RPMI8226 (cell line): ENCODE data around the gene PPP1CB.
A peak's percentile ranks its signal among the peaks of the same experiment; 100 is the strongest.

Experiments
- DNase-seq: peaks from one replicate; pipeline ENCODE4 v3.0.0-alpha.2; 2015

Gene PPP1CB

DNA sequence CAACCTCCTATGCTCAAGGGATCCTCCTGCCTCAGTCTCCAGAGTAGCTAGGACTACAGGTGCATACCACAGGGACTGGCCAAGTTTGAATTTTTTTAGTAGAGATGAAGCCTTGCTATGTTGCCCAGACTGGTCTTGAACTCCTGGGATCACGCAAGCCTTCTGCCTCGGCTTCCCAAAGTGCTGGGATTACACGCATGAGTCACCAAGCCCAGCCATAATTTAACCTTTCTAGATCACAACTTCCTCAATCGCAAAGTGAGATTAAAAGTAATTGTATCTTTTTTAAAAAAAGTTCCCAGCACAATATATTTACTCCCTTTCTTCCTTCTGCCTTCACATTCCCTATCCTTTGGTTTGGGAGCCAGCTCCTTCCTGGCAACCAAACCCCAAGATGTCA is 5.8 kb upstream of the PPP1CB start:
- no peak for DNase-seq

DNA sequence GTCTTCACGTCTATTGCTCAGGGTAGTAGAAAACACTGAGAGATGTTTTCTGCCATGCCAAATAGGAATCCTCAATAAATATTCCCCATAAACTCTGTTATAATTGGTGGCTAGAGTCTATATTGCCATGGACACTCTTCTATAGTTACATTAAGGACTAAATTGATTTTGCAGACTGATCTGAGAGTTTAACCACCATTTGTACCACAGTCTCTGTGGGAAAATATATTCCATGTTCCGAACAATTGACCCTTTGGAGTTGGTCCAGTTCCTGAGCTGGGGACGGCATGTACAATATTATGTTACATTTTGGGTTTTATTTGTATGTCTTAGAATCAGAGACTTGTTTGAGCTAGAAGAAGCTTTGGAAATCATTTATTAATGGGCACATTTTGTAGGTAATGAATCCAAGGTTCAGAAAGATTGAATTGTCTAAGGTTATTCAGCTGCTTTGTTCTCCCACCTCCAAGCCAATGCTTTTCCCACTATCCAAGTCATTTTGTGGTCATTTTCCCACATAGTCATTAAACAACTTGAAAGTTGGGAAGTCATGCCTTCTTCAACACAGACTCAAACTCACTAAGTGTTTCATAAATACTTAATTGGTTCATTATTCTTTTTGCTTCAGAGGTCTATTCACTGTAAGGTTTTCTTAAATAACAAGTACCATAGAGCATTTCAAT is 5.1 kb upstream of the PPP1CB start:
- no peak for DNase-seq

DNA sequence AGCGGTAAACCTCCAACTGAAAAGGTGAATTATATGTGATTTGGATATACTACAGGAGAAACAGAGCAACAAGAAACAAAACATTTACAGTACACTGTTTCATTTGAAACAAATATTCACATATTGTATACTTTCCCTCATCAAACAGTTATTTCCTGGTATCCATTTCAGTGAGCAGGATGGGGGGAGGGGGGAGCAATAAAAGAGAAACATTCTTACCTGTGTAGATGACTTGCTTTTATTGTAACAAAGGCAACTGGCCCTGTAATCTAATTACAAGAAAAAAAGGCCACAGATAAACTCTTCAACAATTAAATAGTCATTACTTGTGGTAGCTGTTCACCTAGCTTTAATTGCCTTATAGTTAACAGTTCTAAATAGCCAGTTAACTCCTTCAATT is 3.9 kb upstream of the PPP1CB start:
- no peak for DNase-seq

- DNase-seq: no peak
Observed at GRCh38 chr2:28748176-28748575, 3.5 kb upstream of the PPP1CB start.

- no peak for DNase-seq
Observed at GRCh38 chr2:28748941-28749340, 2.7 kb upstream of the PPP1CB start.

- no peak for DNase-seq
Observed at GRCh38 chr2:28749526-28749925, 2.1 kb upstream of the PPP1CB start.

DNA sequence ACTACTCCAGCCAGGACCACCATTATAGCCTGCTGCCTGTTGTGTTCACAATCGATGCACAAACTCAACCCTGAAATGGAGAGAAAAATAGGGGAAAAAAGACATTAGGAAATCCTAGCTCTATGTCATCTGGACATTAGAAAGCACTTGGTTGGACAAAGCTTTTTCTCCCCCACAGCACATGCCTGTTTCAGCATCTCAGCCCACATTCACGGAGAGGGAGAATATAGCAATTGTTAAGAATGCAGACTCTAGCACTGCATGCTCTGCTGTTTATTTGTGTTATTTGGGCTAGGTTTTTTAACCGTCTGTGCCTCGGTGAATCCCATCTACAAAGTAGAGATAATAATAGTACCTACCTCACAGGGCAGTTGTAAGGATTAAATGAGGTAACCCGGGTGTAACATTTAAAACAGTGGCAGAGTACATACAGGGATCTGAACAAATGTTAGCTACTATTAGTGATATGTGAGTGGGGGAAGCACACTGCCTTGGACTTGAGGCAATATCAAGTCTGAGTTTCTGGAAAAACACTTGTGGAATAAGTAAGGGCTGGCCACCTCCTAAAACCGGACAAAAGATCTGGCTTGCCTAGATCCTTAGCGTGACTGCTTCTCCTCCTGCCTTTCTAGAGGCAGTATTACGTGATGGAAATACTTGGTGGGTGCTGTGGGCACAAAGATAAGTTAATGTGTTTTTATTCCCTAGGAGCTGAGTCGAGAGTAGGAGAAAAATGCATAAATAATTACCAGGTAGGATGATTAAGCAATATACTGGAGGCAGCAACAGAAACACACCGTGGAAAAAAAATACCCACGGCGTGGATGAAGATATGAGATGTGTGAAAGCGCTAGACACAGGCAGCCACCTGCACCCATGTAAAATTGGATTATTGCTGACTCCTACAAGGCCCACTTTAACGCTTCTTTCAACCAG is 1.0 kb upstream of the PPP1CB start:
- DNase-seq: peak; percentile 22

DNA sequence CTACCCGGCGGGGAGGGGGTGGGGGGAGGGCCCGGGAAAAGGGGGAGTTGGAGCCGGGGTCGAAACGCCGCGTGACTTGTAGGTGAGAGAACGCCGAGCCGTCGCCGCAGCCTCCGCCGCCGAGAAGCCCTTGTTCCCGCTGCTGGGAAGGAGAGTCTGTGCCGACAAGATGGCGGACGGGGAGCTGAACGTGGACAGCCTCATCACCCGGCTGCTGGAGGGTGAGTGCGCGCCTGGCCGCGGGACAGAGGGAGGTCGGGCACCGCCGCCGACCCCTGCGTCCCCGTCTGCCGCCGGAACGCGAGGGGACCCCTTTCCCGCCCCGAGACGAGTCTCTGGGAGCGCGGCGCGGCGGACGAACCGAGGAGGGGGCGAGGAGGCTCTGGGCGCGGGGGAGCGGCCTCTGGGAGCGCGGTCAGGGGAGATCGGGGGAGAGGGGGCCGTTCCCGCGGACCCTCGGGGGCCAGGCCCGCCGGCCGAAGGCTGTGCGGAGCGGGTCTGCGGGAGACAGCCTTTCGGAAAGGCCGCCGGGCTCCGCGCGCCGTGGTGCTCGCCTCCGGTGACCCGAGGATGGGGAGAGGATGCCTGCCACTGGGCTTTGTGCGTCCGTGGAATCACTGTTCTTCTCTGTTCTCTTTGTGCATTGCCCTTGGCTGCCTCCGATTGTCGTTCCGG is 463 bp downstream of the PPP1CB start:
- DNase-seq: peak; percentile 37

GRCh38 chr2:28752631-28753376 is 1.2 kb downstream of the PPP1CB start:
- peak; percentile 8 for DNase-seq

DNA sequence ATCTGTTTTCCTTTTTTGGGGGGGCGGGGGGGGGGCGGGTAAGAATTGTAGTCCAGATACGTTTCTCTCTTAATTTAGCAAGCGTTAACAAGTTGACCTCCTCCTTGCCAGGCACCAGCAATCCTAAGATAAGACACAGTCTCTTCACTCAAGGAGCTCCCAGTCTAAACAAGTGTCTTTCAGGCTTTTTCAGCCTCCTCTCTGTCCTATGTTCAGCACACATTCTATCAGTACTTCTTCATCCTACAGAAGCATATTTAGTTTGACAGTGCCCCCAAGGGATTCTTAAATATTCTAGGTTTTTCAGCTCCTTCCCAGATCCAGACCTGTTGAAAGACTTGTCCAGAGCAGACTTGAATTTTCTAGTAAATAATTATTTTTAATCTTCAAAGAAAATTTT is 2.7 kb downstream of the PPP1CB start:
- peak; percentile 5 for DNase-seq

GRCh38 chr2:28755421-28755820 is 3.8 kb downstream of the PPP1CB start:
- no peak for DNase-seq

DNA sequence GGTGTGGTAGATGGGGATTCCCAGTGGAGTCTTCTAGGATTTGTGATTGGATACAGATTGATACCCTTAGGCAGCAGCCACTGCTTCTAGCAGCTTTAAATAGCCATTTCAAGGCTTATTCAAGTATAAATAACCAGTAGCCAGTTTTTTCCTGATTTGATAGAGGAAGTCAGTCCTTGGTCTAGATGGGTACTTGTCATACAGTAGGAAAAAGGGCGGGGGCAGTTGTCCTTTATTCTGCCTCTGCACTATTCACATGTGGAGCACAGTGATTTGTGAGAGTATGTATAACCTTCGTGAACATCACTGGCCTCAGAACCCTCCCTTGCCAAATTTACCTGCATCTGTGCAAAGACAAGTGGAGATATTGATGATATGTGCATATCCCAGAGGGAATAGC is 6.8 kb downstream of the PPP1CB start:
- no peak for DNase-seq

- no peak for DNase-seq
Observed at GRCh38 chr2:28761420-28761819, 9.8 kb downstream of the PPP1CB start.

DNA sequence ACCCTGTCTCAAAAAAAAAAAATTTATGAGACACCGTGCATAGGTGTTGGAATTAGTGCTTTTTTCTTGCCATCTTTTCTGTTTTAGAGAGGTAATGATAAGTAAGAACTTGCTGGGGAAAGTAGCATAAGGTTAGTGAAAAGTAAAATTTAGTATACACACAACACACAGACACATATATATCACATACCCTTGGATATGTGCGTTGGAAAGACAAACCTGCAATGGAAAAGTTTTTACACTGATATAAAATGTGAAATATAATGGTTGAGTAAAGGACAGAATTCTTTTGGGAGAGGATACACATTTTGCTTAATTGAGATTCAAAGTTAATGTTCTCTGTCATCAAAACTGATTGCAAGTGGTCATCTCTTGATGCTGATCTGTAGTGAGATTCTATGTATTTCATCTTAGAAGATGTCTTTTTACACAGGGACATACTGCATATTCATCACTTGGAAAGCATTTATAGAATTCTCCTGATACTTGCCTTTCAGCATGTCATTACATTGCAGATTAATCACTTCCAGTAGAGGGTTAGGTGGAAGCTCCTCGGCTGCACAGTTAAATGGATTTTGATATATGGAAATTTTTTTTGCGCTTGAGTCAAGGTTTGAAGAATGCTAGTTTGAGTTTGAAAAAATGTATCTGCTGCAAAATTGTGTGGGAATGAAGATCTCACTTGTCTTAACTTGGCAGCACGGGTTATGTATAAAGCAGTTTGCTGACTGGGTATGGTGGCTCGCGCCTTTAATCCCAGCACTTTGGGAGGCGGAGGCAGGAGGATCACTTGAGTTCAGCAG is 13.5 kb downstream of the PPP1CB start:
- no peak for DNase-seq

GRCh38 chr2:28766070-28766469 is 14.4 kb downstream of the PPP1CB start:
- no peak for DNase-seq

DNA sequence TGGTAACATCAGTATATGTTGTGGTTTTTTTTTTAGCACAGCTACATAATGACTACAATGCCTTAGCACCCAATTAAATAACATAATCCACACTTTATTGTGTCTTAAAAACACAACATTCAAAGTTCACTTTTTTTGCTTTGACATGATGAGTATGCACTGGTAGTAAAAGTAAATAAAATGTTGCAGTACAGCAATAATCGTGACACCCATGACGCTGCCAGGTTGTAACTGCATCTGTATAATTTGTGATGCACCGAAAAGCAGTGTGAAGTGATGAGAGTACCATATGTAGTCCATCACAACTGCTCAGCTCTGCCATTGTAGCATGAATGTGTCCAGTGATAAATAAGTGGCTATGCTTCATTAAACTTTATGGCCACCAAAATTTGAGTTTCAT is 15.7 kb downstream of the PPP1CB start:
- no peak for DNase-seq

DNA sequence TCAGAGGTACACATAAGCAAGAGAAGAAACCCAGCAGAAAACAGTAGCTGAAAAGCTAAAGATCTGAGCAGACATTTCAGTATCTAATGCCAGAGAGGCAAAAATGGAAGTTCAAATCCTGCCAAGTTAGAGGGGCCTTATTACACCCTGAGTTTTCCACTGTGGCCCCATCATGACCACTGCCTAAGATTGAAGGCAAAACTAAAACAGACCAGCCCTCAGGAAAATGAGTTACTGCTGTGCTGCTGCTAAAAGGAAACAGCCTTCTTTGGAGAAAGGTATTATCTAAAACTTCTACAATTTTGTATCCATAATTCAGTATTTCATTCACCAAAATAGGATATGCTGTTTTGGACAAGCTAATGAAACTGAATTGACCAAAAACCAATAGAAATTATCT is 16.8 kb downstream of the PPP1CB start:
- DNase-seq: no peak

DNA sequence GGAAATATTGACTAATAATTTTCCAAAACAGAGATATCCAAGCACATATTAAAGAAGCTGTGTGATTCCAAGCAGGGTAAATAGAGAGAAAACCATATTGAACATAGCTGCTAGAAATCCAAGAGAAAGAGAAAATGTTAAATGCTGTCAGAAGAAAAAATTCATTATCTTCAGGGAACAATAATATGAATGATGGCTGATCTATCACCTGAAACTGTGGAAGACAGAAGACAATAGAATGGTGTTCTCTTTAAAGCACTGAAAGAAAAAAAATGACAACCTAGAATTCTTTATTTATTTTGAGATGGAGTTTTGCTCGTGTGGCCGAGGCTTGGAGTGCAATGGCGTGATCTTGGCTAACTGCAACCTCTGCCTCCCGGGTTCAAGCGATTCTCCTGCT is 17.3 kb downstream of the PPP1CB start:
- no peak for DNase-seq

DNA sequence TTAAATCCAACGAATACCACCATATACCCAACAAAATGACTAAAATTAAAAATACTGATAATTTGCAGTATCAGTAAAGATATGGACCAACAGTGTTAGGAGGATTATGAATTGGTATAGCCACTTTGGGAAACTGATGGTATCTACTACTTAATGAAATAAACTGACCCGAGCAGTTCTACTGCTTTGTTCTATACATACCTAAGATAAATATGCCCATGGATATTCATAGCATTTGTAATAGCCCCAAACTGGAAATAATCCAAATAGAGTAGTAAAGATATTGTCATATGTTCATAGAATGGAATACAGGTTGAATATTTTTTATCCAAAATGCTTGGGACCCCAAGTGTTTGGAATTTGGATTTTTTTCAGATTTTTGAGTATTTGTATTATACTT is 20.7 kb downstream of the PPP1CB start:
- DNase-seq: no peak

GRCh38 chr2:28776471-28776870 is 24.8 kb downstream of the PPP1CB start:
- no peak for DNase-seq

- DNase-seq: no peak
Observed at GRCh38 chr2:28778392-28778791, 26.8 kb downstream of the PPP1CB start.

DNA sequence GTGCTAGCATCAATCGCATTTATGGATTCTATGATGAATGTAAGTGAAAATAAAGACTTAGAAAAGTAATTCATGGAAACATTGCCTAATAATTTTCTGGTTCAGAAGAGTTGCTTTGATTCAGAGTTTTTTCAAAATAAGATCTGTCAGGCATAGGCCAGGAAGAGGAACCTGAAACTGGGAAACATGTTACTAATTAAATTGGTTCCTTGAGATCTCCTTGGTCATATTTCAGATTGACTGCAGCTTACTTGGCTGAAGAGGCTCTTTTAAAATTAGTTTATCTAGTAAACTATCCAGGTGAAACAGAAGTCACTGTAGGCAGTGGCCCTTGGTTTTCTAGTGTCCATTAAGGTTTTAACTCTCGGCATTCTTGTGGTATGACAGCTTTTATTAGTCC is 27.4 kb downstream of the PPP1CB start:
- no peak for DNase-seq
